Esophagus squamous epithelium (tissue), 5 donors: ENCODE measurements around the gene EML1. TPM values are rescaled to one million over a fixed set of nuclear protein-coding genes. Genes with fewer than 3 reads are reported as not detected.

Experiments
- DNase-seq: peaks from one replicate; lab custom pipeline; 2025; lab: John Stamatoyannopoulos, UW
- H3K27ac ChIP-seq, 4 donors: fragments of 200-600 bp; sonication (generic); one replicate each; pipeline ENCODE4 v1.5.1; 2016 to 2019; ENCODE audit warnings: mild to moderate bottlenecking in 1 of 4
- H3K27me3 ChIP-seq, 4 donors: fragments of 200-600 bp; sonication (generic); 1 replicate in 3 of 4; 2 replicates in 1 of 4; pipeline versions ENCODE4 v1.5.1 to v1.6.0; 2017 to 2021; ENCODE audit warnings: antibody characterized with exemption in 1 of 4
- H3K36me3 ChIP-seq, 3 donors: fragments of 200-600 bp; sonication (generic); one replicate each; pipeline ENCODE4 v1.5.1; 2016 to 2019
- H3K4me1 ChIP-seq, 3 donors: fragments of 200-600 bp; sonication (generic); one replicate each; pipeline ENCODE4 v1.5.1; 2017 to 2019
- H3K4me3 ChIP-seq, 4 donors: fragments of 200-600 bp; sonication (generic); 1 replicate in 3 of 4; 2 replicates in 1 of 4; pipeline ENCODE4 v1.5.1; 2016 to 2019; ENCODE audit warnings: mild to moderate bottlenecking in 2 of 4, moderate library complexity in 1 of 4
- H3K9me3 ChIP-seq, 3 donors: fragments of 200-600 bp; sonication (generic); one replicate each; pipeline ENCODE4 v1.5.1; 2016 to 2019
- CTCF ChIP-seq, 6 experiments: fragments of 450-650 bp in 4 of 6; fragments of 200-600 bp in 2 of 6; sonication (generic) in 2 of 6; IDR thresholded peaks; one replicate each; pipeline ENCODE4 v1.5.1; 2016 to 2019; ENCODE audit warnings: antibody characterized with exemption in 6 of 6, mild to moderate bottlenecking in 4 of 6, moderate library complexity in 4 of 6
- POLR2A ChIP-seq, 4 donors: fragments of 450-650 bp; IDR thresholded peaks; one replicate each; pipeline ENCODE4 v1.6.1; 2017; ENCODE audit warnings: antibody characterized with exemption in 4 of 4, mild to moderate bottlenecking in 4 of 4, moderate library complexity in 3 of 4
- WGBS, 2 donors: methylation state at CpG; one replicate each; pipeline ENCODE4 v1.1.5; 2018; 5-methylcytosine and 5-hydroxymethylcytosine counted together
- intact Hi-C: fragments of 100-400 bp; cut with DNase I; formaldehyde crosslinking; loops from one replicate; pipeline ENCODE4 v1.15.0; 2022
- total RNA-seq, 4 donors: library from RNA; depleted of rRNA; stranded (reverse); fragments of >200 nt; gene quantifications; one replicate each; pipeline ENCODE4 v1.1.0, GENCODE V29; 2016
- donor health status: DM: yes; HTN: yes; CAD: no.

EML1 gene
- total RNA-seq, 4 donors from 2014 or later: 3.0 to 22.9 (median 9.4) TPM

- Histone ChIP-seq H3K27me3 (peaks cover 0 to 5% (median 0%) of the 10 kb centered on the region in 4 donors), H3K27ac (peak overlapping the region in 3 of 4 donors; percentile 7 to 80 (median 37))
These were observed 87.6 kb downstream of the EML1 start for GRCh38 chr14:99880651-99881420.

GRCh38 chr14:99883866-99884650 lies 90.8 kb downstream of the EML1 start:
- no peaks in the 10 kb centered on the region for H3K27me3 ChIP-seq
- TF ChIP-seq POLR2A (IDR thresholded peaks at IDR 0.05): no peak
- no peak for TF ChIP-seq CTCF (IDR thresholded peaks at IDR 0.05)
- no peak for DNase-seq
- H3K36me3 ChIP-seq: no peaks in the 10 kb centered on the region
- peaks cover 0 to 17% (median 5%) of the 10 kb centered on the region in 3 donors for H3K4me1 ChIP-seq
- H3K4me3 ChIP-seq: no peak overlapping the region
- intact Hi-C loops: no loop called here
- no peaks in the 10 kb centered on the region for H3K9me3 ChIP-seq
- H3K27ac ChIP-seq: no peak overlapping the region
- WGBS, 2 donors: 81 to 86% methylated on average over 4 to 9 of the region's 9 CpGs

More at GRCh38 chr14:99880651-99881420, 87.6 kb downstream of the EML1 start:
- TF ChIP-seq POLR2A (IDR thresholded peaks at IDR 0.05) (no peak), CTCF (IDR thresholded peaks at IDR 0.05) (no peak)
- 76 to 81% methylated on average over 13 of the region's 13 CpGs for WGBS, 2 donors
- Histone ChIP-seq H3K4me3 (no peak overlapping the region), H3K36me3 (no peaks in the 10 kb centered on the region), H3K4me1 (peaks cover 0 to 17% (median 5%) of the 10 kb centered on the region in 3 donors), H3K9me3 (no peaks in the 10 kb centered on the region)
- DNase-seq: no peak
- intact Hi-C loops: no loop called here

- no peaks in the 10 kb centered on the region for H3K27me3 ChIP-seq
- 44 to 45% methylated on average over 7 of the region's 7 CpGs for WGBS, 2 donors
- H3K36me3 ChIP-seq: no peaks in the 10 kb centered on the region
- no peak overlapping the region for H3K4me3 ChIP-seq
- DNase-seq: no peak
- intact Hi-C loops: loop anchor here (5.0 kb wide), 2 partner anchors 153 to 203 kb away; partner anchors contain the start of gene CYP46A1
- H3K27ac ChIP-seq: no peak overlapping the region
- peaks cover 0 to 10% (median 5%) of the 10 kb centered on the region in 3 donors for H3K4me1 ChIP-seq
- no peaks in the 10 kb centered on the region for H3K9me3 ChIP-seq
- TF ChIP-seq CTCF (IDR thresholded peaks at IDR 0.05): peak; percentile 40 to 80 (median 73)
- TF ChIP-seq POLR2A (IDR thresholded peaks at IDR 0.05): no peak
These were observed 91.8 kb downstream of the EML1 start for GRCh38 chr14:99884834-99885648.

GRCh38 chr14:99885649-99885958 lies 92.4 kb downstream of the EML1 start:
- Histone ChIP-seq H3K27me3 (no peaks in the 10 kb centered on the region), H3K9me3 (no peaks in the 10 kb centered on the region), H3K4me3 (no peak overlapping the region), H3K4me1 (peaks cover 0 to 5% (median under 1%) of the 10 kb centered on the region in 3 donors), H3K27ac (no peak overlapping the region), H3K36me3 (no peaks in the 10 kb centered on the region)
- TF ChIP-seq POLR2A (IDR thresholded peaks at IDR 0.05) (no peak), CTCF (IDR thresholded peaks at IDR 0.05) (no peak)
- no peak for DNase-seq
- WGBS, 2 donors: 41 to 54% methylated on average over 3 of the region's 3 CpGs
- intact Hi-C loops: loop anchor here (5.0 kb wide), 2 partner anchors 153 to 203 kb away; partner anchors contain the start of gene CYP46A1
